ENCODE measurements around the gene PLCB1. TPM values are rescaled to one million over a fixed set of nuclear protein-coding genes. Genes with fewer than 3 reads are reported as not detected.

PLCB1 gene
- total and polyA plus RNA-seq, 2 of the 4 experiments (the other 2 are of a cell fraction) = 5.6 to 16.1 TPM

- dilution Hi-C loops (cut with HindIII; ENCODE audit: low sequenced_read_pairs, unreplicated experiment) = loop anchor here (25.0 kb wide), 1 partner anchor 606 kb away; no protein-coding TSS in a partner anchor
- Histone ChIP-seq H4K8ac (ENCODE audit: low read depth in 2 of 2, low read length in 2 of 2) (peak overlapping the region in 1 of 2 experiments; percentile 31; a peak in 2 of 4 replicates), H2BK120ac (ENCODE audit: low read depth, low read length) (peak overlapping the region; percentile 75; the same call in 1 of the 2 replicates), H4K91ac (ENCODE audit: insufficient read depth, low read depth, low read length) (peak overlapping the region; percentile 17; the same call in 1 of the 2 replicates), H3K79me1 (ENCODE audit: low read depth in 1 of 2, low read length in 2 of 2) (no peaks in the 10 kb centered on the region), H3K27me3 (ENCODE audit: control insufficient read depth, insufficient read depth, low read length) (no peaks in the 10 kb centered on the region), H3K14ac (replicated peaks; ENCODE audit: low read depth, low read length) (peak overlapping the region; percentile 35; the same call in 1 of the 2 replicates), H4K5ac (ENCODE audit: low read depth, low read length) (no peak overlapping the region), H3K4me1 (ENCODE audit: control insufficient read depth, insufficient read depth, low read length) (peaks cover 11% of the 10 kb centered on the region), H3K4me2 (ENCODE audit: low read depth, low read length) (no peak overlapping the region), H2BK20ac (ENCODE audit: low read depth, low read length) (peak overlapping the region; percentile 58), H3K18ac (ENCODE audit: low read depth, low read length) (peak overlapping the region; percentile 29; the same call in 1 of the 2 replicates), H3K56ac (ENCODE audit: extremely low read depth, insufficient read depth, low read length) (0 out of 2 replicates have a peak overlapping the region, but pooled peaks have one; percentile 24), H2AK9ac (replicated peaks; ENCODE audit: low read depth, low read length, poor library complexity) (no peak overlapping the region), H3K36me3 (ENCODE audit: control insufficient read depth, insufficient read depth, low read length) (no peaks in the 10 kb centered on the region), H2AFZ (replicated peaks; ENCODE audit: low read length, poor library complexity) (no peak overlapping the region), H2BK15ac (ENCODE audit: low read depth, low read length) (peak overlapping the region; percentile 16; the same call in 1 of the 3 replicates), H3K9ac (ENCODE audit: low read depth, low read length) (no peak overlapping the region), H3K9me3 (ENCODE audit: control insufficient read depth, insufficient read depth, low read length) (no peaks in the 10 kb centered on the region), H2BK5ac (ENCODE audit: low read depth, low read length, poor library complexity, severe bottlenecking) (peak overlapping the region; percentile 69), H3K23ac (ENCODE audit: low read depth, low read length) (no peak overlapping the region), H3K4me3 (ENCODE audit: insufficient read depth, low read depth, low read length) (no peak overlapping the region), H3K27ac (ENCODE audit: insufficient read depth, low read length) (no peak overlapping the region), H3K9me1 (ENCODE audit: insufficient read depth, low read length) (peaks cover 5% of the 10 kb centered on the region; the same call in 1 of the 2 replicates), H3K4ac (ENCODE audit: low read depth, low read length) (peak overlapping the region; percentile 51), H4K20me1 (ENCODE audit: insufficient read depth, low read length) (no peaks in the 10 kb centered on the region), H2AK5ac (ENCODE audit: low read depth, low read length) (0 out of 2 replicates have a peak overlapping the region, but pooled peaks have one; percentile 30)
- ATAC-seq (ENCODE audit: low read depth) (peak; percentile 82), DNase-seq (peak; percentile 96)
- BruUV-seq (replicated peaks) = no TSS peak
- CTCF ChIA-PET = interaction anchor here (1.8 kb wide), 1 partner anchor 637 kb away, joined by 9 read pairs; no protein-coding TSS in a partner anchor
- 45% methylated on average over 2 of the region's 2 CpGs; no CpG with 5 or more reads in 1 of the 2 experiments for WGBS, 2 experiments (ENCODE audit: extremely low coverage in 2 of 2, insufficient read length in 1 of 2)
- POLR2A ChIA-PET (ENCODE audit: unreplicated experiment) = no interaction called here
- intact Hi-C loops (cut with micrococcal nuclease) = loop anchor here (5.0 kb wide), 3 partner anchors 96 to 856 kb away; partner anchors contain the start of gene PLCB4
- TF ChIP-seq MXI1 (IDR thresholded peaks at IDR 0.05; ENCODE audit: borderline replicate concordance, low read depth, low read length) (no peak), RCOR1 (IDR thresholded peaks at IDR 0.05; ENCODE audit: insufficient replicate concordance, low read length) (peak; percentile 86), MAFK (IDR thresholded peaks at IDR 0.05; ENCODE audit: low read depth, low read length) (peak; percentile 59), RFX5 (IDR thresholded peaks at IDR 0.05; ENCODE audit: low read depth, low read length) (no peak), MAZ (IDR thresholded peaks at IDR 0.05; ENCODE audit: borderline replicate concordance, low read depth, low read length) (no peak), CTCF (conservative IDR thresholded peaks at IDR 0.05; ENCODE audit: low read depth, low read length) (no peak), FOS (IDR thresholded peaks at IDR 0.05; ENCODE audit: low read depth, low read length) (peak; percentile 98), NFE2L2 (IDR thresholded peaks at IDR 0.05; ENCODE audit: low read depth, low read length) (peak; percentile 93), CHD1 (IDR thresholded peaks at IDR 0.05; ENCODE audit: low read depth, low read length) (no peak; the same call in 1 of the 2 replicates), RAD21 (IDR thresholded peaks at IDR 0.05; ENCODE audit: low read length) (no peak), USF2 (IDR thresholded peaks at IDR 0.05; ENCODE audit: low read depth, low read length) (peak; percentile 10; the same call in 1 of the 2 replicates), BHLHE40 (IDR thresholded peaks at IDR 0.05; ENCODE audit: low read depth, low read length) (no peak)
- in situ Hi-C loops (cut with MboI; ENCODE audit: low sequenced_read_pairs) = loop anchor here (10.0 kb wide), 1 partner anchor 848 kb away; no protein-coding TSS in a partner anchor
These were observed 624.3 kb downstream of the PLCB1 start for GRCh38 chr20:8756410-8756809.
